Stimulated activated CD8-positive, alpha-beta memory T cell treated with anti-CD3 and anti-CD28 coated beads, Interleukin-15, amount 100 ng/mL, for 4 hours (primary cell): Measurements from ENCODE around the gene CHID1.

Experiments
- DNase-seq, 2 donors: peaks; one replicate each; pipeline ENCODE4 v3.0.0-alpha.2; 2020; ENCODE audit warnings: low read depth in 2 of 2

CHID1 gene

DNA sequence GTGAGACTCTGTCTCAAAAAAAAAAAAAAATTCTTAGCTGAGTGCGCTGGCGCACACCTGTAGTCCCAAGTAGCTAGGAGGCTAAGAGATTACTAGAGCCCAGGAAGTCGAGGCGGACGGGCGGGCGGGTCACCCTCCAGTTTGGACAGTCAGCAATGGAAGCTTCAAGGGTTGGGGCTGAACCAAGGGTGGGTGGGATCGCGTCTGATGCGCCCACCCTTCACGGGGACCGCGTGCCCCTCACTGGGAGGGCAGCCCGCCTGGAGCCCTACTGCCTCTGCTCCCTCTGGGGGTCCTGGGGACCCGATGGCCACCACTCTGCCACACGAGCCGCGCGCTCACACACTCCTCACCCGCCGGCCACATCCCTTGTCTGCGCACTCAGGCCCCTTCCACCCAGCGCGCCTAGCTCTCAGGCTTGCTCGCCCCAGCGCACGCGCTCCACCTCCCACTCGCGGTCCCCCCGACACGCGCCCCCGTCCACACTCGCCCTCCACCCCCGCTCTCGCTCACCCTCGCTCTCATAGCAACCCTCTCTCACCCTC is 494 bp downstream of the CHID1 start:
- DNase-seq, result peak; percentile 60 to 63

DNA sequence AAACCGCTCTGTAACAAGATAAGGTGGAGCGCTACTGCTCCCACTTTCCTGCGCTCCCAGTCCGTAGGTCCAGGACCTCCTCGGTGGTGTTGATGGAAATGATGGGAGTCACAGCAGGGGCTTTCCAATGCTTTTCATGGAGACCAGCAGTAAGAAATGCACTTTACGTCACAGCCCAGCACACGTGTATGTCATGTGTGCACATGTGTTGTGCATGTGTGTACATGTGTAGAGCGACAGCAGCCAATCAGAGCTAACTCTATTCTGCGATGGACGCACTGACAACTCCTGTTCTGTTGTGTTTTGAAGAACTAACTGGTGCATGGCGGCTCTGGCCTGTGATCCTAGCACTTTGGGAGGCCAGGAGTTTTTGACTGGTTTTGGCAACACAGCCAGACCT is 1.2 kb downstream of the CHID1 start:
- no peak for DNase-seq

DNA sequence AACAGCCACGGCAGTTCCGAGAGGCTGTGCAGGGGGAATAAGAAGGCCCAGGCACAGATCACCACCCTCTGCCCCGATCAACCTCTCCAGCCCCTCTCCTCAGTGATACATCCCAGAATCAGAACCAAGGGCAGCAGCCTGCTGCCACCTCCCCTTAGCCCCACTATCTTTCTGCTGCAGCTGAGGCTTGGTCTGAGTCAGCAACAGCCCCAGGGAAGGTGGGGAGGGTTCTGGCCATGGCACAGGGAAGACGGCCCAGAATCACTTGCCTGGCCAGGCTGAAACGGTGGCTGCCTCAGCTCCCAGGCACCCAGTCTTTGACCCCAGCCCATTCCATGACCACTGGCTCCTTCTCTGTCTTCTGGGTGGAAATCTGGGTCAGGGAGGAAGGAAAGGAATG is 2.3 kb downstream of the CHID1 start:
- no peak for DNase-seq

DNA sequence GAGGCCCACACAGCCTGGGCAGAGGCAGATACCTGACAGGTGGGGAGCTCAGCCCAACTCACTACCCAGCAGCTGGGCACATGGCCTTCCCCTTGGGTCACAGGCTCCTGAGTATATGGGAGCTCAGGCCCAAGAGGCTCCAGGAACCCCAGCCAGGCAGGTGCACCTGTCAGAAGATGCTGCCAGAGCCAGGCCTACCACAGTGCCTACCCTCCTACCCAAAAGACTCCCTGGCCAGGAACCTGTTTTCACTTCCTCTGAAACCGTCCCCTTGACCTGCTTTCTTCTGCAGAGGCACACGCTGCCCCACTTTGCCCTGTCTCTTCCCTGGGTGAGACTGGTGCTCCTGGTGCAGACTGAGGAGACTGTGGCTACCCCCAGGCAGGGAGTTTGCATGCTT is 2.9 kb downstream of the CHID1 start:
- no peak for DNase-seq

DNA sequence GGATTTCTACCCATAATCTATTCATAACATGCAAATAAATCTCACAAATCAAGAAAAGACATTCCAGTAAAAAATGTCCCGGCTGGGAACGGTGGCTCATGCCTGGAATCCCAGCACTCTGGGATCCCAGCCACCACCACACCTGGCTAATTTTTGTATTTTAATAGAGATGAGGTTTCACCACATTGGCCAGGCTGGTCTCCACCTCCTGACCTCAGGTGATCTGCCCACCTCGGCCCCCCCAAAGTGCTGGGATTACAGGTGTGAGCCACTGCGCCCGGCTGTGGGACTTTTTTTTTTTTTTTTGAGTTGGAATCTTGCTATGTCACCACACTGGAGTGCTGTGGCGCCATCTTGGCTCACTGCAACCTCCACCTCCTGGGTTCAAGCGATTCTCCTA is 4.7 kb downstream of the CHID1 start:
- DNase-seq, result no peak

DNA sequence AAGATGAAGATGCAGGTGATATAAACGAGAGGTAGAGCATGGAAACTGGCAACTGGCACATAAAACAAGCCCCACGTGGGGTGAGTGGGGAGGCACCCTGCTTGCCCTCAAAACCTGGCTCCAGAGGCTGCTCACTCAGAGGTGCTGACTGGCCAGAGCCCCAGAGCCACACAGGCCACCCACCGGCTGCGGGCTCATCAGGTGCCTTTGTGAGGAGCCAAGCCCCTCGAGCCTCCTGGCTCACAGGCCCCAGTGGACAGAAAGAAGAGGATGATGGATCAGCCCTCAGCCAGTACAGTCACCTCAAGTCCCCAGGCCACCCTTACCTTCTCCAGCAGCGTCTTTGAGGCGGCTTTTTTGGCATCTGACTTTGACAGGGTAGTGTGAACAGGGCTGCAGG is 6.2 kb downstream of the CHID1 start:
- no peak for DNase-seq

DNA sequence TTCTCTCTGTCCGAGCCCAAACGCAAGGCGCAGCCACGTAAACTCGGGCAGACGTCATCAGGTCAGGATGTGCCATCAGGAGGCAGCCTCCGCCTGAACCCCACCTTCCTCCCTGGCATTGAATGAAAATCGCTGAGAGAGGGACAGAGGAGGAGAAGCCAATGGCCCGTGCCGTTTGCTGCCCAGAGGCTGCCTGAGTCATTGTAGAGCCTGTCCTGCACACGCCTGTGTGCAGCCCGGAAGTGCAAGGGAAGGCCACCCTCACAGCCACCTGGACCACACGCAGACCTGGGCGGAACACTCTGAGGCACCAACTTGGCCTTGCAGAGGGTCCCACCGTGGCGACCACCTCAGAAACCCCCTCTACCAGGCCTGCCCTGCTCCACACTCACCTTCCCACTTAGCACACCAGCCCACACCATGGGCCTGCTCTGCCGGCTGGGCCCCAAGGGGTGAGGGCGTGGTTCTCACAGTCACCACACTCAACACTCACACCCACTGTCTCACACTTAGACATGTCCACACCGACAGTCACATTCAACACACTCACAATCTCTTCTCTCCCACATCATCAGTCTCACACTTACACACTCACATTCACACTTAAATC is 9.1 kb downstream of the CHID1 start:
- no peak for DNase-seq

DNA sequence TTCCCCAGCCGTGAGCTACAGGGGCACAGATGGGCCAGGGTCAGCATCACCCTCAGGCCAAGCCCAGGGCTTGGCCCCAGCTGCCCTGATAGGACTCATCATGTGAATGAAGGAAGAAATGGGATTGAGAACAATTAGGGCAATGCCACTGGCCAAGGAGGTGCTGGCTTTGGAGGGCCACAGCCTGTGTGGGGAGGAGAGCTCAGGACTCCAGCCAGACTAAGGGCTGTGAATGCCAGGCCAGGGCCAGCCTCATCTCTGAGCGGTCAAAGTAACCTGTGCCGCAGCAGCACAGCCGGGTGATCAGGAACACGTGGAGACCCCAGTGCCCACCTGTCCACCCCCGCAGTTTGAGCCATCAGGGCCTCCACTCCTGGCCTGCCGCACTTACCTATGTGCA is 10.1 kb downstream of the CHID1 start:
- no peak for DNase-seq

DNA sequence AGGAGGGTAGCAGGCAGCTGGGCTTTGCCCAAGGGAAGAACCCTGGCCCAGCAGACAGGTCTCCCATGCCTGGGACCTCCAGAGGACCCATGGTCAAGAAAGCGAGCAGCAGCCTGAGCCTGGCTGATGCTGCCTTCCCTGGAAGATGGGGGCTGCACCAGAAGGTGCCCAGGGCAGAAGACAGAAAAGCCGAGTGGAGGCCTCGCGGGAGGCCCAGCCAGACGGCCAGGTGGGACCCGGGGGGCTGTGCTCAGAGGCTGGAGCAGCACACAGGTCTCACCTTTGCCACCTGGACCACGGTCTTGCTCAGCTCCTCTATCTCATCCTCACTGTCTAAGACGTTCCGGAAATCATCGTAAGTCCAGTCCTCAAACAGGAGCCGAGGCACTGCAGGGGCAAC is 10.9 kb downstream of the CHID1 start:
- no peak for DNase-seq

DNA sequence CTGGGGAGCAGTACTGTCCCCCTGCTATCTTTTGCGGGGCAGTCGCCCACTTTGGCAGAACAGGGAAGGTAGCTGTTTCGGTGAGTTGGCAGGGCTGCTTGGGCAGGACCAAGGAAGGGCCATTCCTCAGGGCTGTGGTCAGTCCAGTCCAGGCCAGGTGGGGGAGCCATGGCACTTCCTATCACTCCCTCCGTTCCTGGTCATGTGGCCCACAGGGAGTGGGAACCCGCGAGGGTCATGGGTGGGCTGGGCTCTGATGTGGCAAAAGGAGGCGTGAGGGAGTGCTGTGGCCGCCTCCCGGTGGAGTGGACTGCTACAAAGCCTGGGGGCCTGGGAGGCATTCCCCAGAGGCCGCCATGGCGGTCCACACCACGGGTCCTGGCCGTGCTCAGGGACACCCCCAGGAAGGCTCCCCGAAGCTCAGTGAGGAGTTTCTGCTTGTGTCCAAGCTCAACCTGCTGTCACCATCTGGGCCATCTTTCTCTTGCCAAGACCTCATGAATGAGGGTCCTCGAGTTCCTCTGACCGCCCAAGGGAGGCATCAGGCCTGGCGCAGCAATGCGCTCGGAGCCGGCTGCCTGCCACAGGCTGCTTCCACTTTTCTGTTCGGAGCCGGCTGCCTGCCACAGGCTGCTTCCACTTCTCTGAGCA is 11.9 kb downstream of the CHID1 start:
- no peak for DNase-seq

DNA sequence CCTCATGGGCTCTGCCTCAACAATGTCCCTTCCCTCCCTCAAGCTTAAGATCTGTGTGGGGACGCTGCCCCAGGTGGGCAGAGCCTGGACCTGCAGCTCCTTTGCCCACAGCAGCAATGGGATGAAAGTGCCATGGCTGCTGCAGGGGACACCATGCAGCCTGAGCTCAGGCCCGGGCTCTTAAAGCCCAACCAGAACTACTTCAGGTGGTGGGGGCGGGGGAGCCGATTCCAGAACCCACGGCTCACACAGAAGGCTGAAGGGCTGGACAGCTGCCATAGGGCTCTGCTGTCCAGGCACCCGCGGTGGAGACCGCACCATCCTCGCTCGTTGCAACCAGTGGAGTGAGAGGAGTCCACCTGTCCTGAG is 12.5 kb downstream of the CHID1 start:
- DNase-seq, result no peak

DNA sequence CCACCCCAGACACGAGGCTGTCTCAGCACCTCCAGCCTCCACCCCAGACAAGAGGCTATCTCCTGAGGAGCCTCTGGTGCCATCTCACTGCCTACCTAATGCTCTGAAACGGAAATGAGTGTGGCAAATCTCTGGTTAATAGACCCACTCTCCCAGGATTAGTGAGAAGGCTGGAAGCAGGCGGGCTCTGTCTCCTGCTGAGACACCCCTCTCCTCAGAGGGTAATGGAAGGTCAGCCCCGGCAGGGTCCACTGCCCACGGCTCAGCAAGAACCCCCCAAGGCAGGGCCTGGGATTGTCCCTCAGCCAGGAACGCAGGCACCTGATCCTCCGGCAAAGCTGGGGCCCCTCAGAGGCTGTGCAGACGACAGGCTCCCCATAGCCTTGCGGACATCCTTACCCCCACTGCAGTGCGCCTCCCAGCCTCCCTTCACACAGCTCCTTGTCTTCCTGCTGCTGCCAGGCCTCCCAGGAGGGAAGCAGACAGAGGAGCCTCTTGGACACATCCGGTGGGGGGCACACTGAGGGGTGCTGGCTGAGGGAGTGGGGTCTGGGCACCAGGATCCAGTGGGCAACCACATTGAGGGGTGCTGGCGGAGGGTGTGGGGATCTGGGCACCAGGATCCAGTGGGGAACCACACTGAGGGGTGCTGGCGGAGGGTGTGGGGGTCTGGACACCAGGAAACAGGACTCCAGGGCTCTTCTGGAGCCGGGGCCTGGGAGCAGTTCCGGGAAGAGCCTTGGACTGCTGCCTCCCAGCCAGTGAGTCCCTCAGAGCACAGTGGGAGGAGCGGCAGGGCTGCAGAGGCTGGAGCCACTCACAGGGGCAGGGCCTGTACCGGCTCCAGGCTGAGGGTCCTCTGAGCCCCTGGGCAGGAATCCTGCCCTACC is 13.1 kb downstream of the CHID1 start:
- no peak for DNase-seq

DNA sequence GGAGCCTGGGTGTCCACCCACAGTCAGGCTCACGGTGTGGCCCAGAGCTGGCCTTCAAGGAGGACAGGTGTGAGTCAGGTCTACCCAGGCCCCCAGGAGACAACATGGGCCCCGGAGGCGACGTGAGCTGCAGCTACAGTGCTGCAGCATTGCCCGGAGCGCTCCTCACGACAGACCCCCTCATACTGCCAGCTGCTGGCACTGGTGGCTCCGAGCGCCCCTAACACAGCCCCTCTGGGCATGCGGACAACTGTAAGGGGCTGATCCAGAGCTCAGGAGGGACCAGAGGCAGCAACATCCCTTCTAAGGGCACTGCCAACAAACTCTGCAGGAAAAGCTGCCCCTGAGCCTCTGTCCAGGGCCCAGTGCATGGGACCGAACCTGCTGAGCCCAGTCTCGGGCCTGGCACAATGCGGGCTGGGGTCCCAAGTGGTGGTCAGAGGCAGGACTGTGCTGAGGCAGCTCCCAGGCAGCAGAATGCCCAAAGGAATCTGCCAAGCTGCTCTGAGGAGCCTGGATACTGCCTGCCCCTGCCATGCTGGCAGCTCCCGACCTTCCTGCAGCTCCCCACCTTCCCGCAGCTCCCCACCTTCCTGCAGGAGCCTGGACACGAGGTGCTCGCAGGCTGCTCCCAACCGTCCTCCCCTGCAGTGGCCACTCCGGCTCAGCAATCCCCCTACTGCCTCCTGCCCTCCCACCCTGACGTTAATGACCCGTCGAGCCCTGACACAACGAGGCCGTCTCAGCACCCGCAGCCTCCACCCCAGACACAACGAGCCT is 15.1 kb downstream of the CHID1 start:
- DNase-seq, result no peak

DNA sequence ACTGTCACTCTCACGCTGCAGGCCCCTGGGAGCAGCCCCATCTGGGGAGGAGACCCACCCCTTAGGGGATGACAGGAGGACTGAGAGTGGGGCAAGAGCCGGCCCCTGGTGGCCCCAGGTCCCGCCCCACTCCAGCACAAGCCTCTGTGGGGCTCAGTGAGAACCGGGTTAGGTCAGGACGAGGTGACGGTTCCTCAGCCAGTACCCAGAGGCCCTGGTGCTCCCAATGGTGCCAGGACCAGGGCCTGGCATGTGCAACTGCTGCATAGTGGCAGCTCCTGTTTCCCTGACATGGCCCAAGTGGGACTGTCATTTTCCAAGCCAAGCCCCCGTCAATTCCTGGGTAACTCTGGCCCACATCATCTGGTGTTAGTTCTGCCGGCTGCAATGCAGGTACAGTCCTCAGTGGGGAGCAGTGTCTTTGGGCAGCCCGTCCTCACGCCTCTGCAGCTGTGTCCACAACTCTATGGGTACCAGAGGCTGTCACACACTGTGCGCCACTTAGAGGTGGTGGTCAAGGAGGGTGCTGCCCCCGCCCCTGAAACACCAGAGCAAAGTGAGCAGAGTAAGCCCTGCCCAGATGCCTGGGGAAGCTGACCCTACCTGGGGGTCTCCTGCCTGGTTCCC is 15.9 kb downstream of the CHID1 start:
- DNase-seq, result no peak

DNA sequence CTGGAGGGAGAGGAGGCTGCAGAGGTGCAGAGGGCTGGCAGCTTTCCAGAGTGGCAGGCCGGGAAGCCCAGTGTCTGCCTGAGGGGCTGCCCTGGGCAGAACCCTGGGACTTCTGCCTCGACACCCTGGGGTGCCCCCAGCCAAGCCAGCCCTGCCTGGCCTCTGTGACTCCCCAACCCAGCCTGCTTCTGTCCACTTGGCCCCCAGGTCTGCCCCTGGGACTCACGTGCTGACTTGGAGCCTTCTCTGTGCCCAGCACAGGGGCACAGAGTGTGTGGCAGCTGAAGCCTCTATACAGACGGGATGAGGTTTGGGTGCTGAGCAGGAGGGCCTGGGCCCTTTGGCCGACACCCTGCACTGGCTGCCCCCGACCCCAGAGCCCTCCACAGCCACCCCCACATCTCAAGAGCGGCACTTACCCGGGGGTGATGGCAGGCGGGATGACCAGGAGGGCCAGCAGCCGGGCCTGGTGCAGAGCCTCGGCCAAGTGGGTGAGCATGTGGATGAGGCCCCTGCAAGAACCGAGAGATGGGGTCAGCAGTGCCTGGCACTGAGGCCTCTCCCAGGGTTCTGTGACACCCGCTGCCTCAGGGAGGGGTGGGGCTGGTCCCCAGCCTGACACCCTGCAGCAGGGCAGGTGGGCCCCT is 17.5 kb downstream of the CHID1 start:
- DNase-seq, result no peak

DNA sequence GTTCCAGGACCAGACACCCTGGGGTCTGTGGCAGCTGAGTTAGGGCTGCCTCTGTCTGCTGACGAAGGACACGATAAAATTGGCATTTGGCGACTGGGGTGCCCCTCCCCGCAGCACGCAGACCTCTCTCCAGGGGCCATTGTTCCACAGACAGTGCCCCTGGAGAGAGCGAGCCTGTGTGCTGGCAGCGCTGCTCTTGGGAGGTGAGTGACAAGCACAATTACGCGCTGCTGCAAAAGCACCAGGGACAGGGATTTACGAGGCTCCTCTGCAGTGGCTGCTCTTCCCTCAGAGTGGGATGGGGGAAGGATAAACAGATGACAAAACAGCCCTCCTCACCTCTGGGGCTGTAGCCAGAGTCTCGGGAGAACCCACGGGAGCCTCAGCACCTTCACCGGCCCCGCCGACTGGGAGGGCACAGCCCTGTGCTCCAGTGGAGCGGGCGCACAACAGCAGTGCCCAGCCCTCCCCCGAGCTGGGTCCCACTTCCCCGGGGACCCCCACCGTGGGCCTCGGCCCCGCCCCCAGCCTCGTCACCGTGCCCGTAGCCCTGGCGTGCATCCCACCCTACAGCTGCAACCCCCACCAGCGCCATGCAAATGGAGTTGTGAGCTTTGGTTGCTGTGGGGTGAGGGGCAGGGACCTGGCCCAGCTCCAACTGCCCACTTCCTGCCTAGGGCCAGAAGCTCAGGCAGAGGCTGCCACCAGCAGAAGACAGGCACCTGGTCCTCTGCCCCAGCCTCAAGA is 19.6 kb downstream of the CHID1 start:
- DNase-seq, result no peak

DNA sequence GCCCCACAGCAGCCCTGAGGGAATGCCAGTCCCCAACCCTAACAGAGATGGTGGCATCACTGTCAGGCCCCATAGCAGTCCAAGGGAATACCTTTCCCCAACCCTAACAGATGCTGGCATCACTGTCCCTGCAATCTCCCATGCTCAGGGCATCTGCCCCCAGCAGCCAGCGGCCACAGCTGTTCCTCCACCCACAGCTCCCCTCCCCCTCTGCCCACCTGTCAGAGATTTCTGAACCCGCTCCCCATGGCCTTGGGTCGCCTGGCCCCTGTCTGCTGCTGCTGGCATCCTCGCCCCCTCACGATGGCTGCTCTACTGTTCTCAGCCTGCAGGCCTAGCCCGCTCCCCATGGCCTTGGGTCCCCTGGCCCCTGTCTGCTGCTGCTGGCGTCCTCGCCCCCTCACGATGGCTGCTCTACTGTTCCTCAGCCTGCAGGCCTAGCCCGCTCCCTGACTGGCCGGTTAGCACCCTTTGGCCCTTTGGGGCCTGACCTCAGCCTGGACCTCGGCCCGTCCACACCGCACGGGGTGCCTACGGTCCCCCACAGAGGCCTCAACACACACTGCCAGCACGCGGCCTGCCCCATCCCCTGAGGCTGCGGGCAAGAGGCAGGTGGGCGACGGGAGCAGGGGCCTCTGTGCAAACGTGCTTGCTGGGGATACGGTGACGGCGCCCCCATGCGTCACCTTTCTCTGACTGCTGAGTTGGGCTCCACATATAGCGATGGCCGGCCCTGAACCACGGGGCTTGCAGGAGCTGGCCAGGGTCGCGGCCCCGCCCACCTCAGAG is 20.7 kb downstream of the CHID1 start:
- no peak for DNase-seq

DNA sequence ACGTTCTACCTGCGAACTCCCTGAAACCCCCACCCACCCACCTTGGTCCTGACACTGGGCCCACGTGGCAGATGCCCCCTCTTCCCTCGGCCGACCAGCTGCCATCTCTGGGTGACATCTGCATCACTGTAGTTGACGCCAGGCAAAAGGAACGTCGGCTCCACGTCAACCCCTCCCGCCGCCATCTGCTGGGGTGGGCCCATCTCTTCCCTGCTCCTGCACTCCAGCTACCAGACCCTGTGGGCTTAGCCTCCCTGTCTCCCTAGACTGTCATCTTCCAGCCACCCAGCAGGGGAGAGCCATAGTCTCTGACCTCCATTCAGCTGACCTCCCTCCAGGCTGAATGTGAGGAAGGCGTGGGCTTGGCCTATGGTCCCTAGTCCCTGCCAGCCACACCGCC is 21.4 kb downstream of the CHID1 start:
- no peak for DNase-seq
